HEK293 (cell line): ENCODE measurements around the gene PIK3C2B.
A peak's percentile ranks its signal among the peaks of the same experiment; 100 is the strongest.

ENCODE experiments used
- CTCF ChIA-PET: fragments of 350-600 bp; formaldehyde crosslinking; extraction: SDS; loops from one replicate; lab custom pipeline; 2021; ENCODE audit warnings: antibody characterized with exemption; lab: Yijun Ruan, JAX
- POLR2A ChIA-PET: fragments of 300-600 bp; formaldehyde crosslinking; extraction: SDS; loops from one replicate; lab custom pipeline; 2020; ENCODE audit warnings: antibody characterized with exemption, inconsistent platforms; lab: Yijun Ruan, JAX
- H3K27ac ChIP-seq: fragments of 200-500 bp; sonication (Bioruptor generic); 2 replicates; pipeline ENCODE4 v1.5.1; 2014; ENCODE audit warnings: low read depth, low read length, control low read depth, inconsistent platforms; ENCODE audit errors: extremely low read depth
- H3K36me3 ChIP-seq, 2 experiments: fragments of 200-500 bp in 1 of 2; sonication (Bioruptor generic) in 1 of 2; 1 replicate in 1 of 2; 2 replicates in 1 of 2; pipeline ENCODE4 v1.5.1; 2014 to 2017; ENCODE audit warnings: inconsistent platforms in 2 of 2, low read length in 2 of 2; ENCODE audit not compliant: control insufficient read depth in 2 of 2, insufficient read depth in 1 of 2
- H3K4me1 ChIP-seq: fragments of 200-500 bp; sonication (Bioruptor generic); 2 replicates; pipeline ENCODE4 v1.5.1; 2014; ENCODE audit warnings: mild to moderate bottlenecking, low read length, inconsistent platforms; ENCODE audit not compliant: control insufficient read depth, insufficient read depth
- H3K4me3 ChIP-seq: 2 replicates; pipeline ENCODE4 v1.5.1; 2011; ENCODE audit warnings: low read depth, mild to moderate bottlenecking, control low read depth, low read length, moderate library complexity
- H3K9me3 ChIP-seq: fragments of 200-500 bp; sonication (Bioruptor generic); 2 replicates; pipeline ENCODE4 v1.5.1; 2014; ENCODE audit warnings: low read depth, low read length, inconsistent platforms; ENCODE audit not compliant: control insufficient read depth, insufficient read depth
- BCL6B ChIP-seq: fragments of 450-650 bp; formaldehyde crosslinking; IDR thresholded peaks from 2 replicates; pipeline ENCODE4 v1.5.1; 2017; ENCODE audit warnings: missing biosample characterization, missing genetic modification characterization
- OSR2 ChIP-seq: fragments of 450-650 bp; formaldehyde crosslinking; IDR thresholded peaks from 2 replicates; pipeline ENCODE4 v1.5.1; 2016; ENCODE audit warnings: missing biosample characterization, missing genetic modification characterization
- PRDM10 ChIP-seq: fragments of 450-650 bp; formaldehyde crosslinking; IDR thresholded peaks from 2 replicates; pipeline ENCODE4 v1.5.1; 2016; ENCODE audit warnings: missing biosample characterization, missing genetic modification characterization
- SETDB1 ChIP-seq: IDR thresholded peaks from one replicate; pipeline ENCODE4 v1.6.1; 2017; ENCODE audit warnings: mild to moderate bottlenecking, low read length, moderate library complexity, mixed read lengths; ENCODE audit not compliant: insufficient read length
- ZFP41 ChIP-seq: fragments of 450-650 bp; formaldehyde crosslinking; IDR thresholded peaks from 2 replicates; pipeline ENCODE4 v1.5.1; 2016; ENCODE audit warnings: missing biosample characterization, missing genetic modification characterization, borderline replicate concordance
- ZNF133 ChIP-seq: fragments of 450-650 bp; formaldehyde crosslinking; IDR thresholded peaks from 2 replicates; pipeline ENCODE4 v1.5.1; 2016; ENCODE audit warnings: missing biosample characterization, missing genetic modification characterization
- ZNF175 ChIP-seq: fragments of 450-650 bp; formaldehyde crosslinking; IDR thresholded peaks from 2 replicates; pipeline ENCODE4 v1.5.1; 2016; ENCODE audit warnings: missing biosample characterization, missing genetic modification characterization
- ZNF223 ChIP-seq: fragments of 450-650 bp; formaldehyde crosslinking; IDR thresholded peaks from 2 replicates; pipeline ENCODE4 v1.5.1; 2016; ENCODE audit warnings: missing biosample characterization, missing genetic modification characterization
- ZNF24 ChIP-seq: fragments of 450-650 bp; formaldehyde crosslinking; IDR thresholded peaks from 2 replicates; pipeline ENCODE4 v1.5.1; 2016; ENCODE audit warnings: missing biosample characterization, missing genetic modification characterization
- ZNF350 ChIP-seq: fragments of 450-650 bp; formaldehyde crosslinking; IDR thresholded peaks from 2 replicates; pipeline ENCODE4 v1.5.0; 2017; ENCODE audit warnings: missing biosample characterization, mild to moderate bottlenecking, missing genetic modification characterization
- ZNF354C ChIP-seq: fragments of 450-650 bp; formaldehyde crosslinking; IDR thresholded peaks from 2 replicates; pipeline ENCODE4 v1.5.1; 2016; ENCODE audit warnings: missing biosample characterization, missing genetic modification characterization, low read depth, borderline replicate concordance
- ZNF391 ChIP-seq: fragments of 450-650 bp; formaldehyde crosslinking; IDR thresholded peaks from 2 replicates; pipeline ENCODE4 v1.5.1; 2016; ENCODE audit warnings: low read depth, missing biosample characterization, missing genetic modification characterization, borderline replicate concordance
- ZNF394 ChIP-seq: fragments of 450-650 bp; formaldehyde crosslinking; IDR thresholded peaks from 2 replicates; pipeline ENCODE4 v1.5.1; 2016; ENCODE audit warnings: missing biosample characterization, missing genetic modification characterization, mild to moderate bottlenecking, moderate library complexity, borderline replicate concordance
- ZNF398 ChIP-seq: fragments of 450-650 bp; formaldehyde crosslinking; IDR thresholded peaks from 2 replicates; pipeline ENCODE4 v1.5.1; 2017; ENCODE audit warnings: missing biosample characterization, missing genetic modification characterization
- ZNF501 ChIP-seq: fragments of 450-650 bp; formaldehyde crosslinking; IDR thresholded peaks from 2 replicates; pipeline ENCODE4 v1.5.1; 2016; ENCODE audit warnings: missing biosample characterization, missing genetic modification characterization
- ZNF571 ChIP-seq: fragments of 450-650 bp; formaldehyde crosslinking; IDR thresholded peaks from 2 replicates; pipeline ENCODE4 v1.5.0; 2017; ENCODE audit warnings: missing biosample characterization, missing genetic modification characterization
- ZNF585B ChIP-seq: fragments of 450-650 bp; formaldehyde crosslinking; IDR thresholded peaks from 2 replicates; pipeline ENCODE4 v1.5.1; 2016; ENCODE audit warnings: missing biosample characterization, missing genetic modification characterization
- ZNF654 ChIP-seq: fragments of 450-650 bp; formaldehyde crosslinking; IDR thresholded peaks from 2 replicates; pipeline ENCODE4 v1.5.1; 2016; ENCODE audit warnings: low read depth, missing biosample characterization, missing genetic modification characterization
- ZNF677 ChIP-seq: fragments of 450-650 bp; IDR thresholded peaks from 2 replicates; pipeline ENCODE4 v1.5.0; 2018; ENCODE audit warnings: missing biosample characterization, mild to moderate bottlenecking, missing genetic modification characterization, moderate library complexity
- ZNF777 ChIP-seq: fragments of 450-650 bp; formaldehyde crosslinking; IDR thresholded peaks from 2 replicates; pipeline ENCODE4 v1.5.1; 2017; ENCODE audit warnings: missing biosample characterization, missing genetic modification characterization, borderline replicate concordance

The PIK3C2B gene

GRCh38 chr1:204502241-204502640, 7.6 kb upstream of the PIK3C2B start (continued):
- no peak for TF ChIP-seq ZNF677 (tag by site-specific recombination)
- no peak for TF ChIP-seq ZNF777 (tag by site-specific recombination)
- no peak for TF ChIP-seq ZNF501 (tag by site-specific recombination)
- no peak for TF ChIP-seq OSR2 (tag by site-specific recombination)
- no peak for TF ChIP-seq ZNF24 (tag by site-specific recombination)
- no peak for TF ChIP-seq ZNF350 (tag by site-specific recombination)
- no peak for TF ChIP-seq ZNF391 (tag by site-specific recombination)

GRCh38 chr1:204499511-204500468, 5.2 kb upstream of the PIK3C2B start:
- Histone ChIP-seq H3K4me3 (no peak overlapping the region), H3K9me3 (no peaks in the 10 kb centered on the region), H3K4me1 (no peaks in the 10 kb centered on the region), H3K36me3 (no peaks in the 10 kb centered on the region), H3K27ac (no peak overlapping the region)
- TF ChIP-seq BCL6B = peak; percentile 49; the same call in 1 of the 2 replicates
- no peak for TF ChIP-seq ZNF394 (tag by site-specific recombination)
- no peak for TF ChIP-seq ZNF354C (tag by site-specific recombination)
- TF ChIP-seq PRDM10 = no peak
- no peak for TF ChIP-seq ZNF175
- no peak for TF ChIP-seq ZNF654 (tag by site-specific recombination)
- peak; percentile 24 for TF ChIP-seq SETDB1
- no peak for TF ChIP-seq ZNF398 (tag by site-specific recombination)
- POLR2A ChIA-PET = no interaction called here
- CTCF ChIA-PET = interaction anchor here (0.6 to 19.1 kb wide), 10 partner anchors 19 to 337 kb away, joined by 3 to 314 read pairs (median 6); no protein-coding TSS in a partner anchor

- Histone ChIP-seq H3K9me3 (no peaks in the 10 kb centered on the region), H3K4me3 (no peak overlapping the region), H3K4me1 (no peaks in the 10 kb centered on the region), H3K27ac (no peak overlapping the region), H3K36me3 (no peaks in the 10 kb centered on the region)
- no peak for TF ChIP-seq ZNF223 (tag by site-specific recombination)
- TF ChIP-seq OSR2 (tag by site-specific recombination) = no peak
- no peak for TF ChIP-seq ZFP41 (tag by site-specific recombination)
- TF ChIP-seq ZNF133 (tag by site-specific recombination) = no peak
- no peak for TF ChIP-seq ZNF571 (tag by site-specific recombination)
- no peak for TF ChIP-seq ZNF585B
- CTCF ChIA-PET = interaction anchor here (0.9 to 19.1 kb wide), 6 partner anchors 25 to 135 kb away, joined by 3 to 314 read pairs (median 12); no protein-coding TSS in a partner anchor
- POLR2A ChIA-PET = no interaction called here
Measured at GRCh38 chr1:204498981-204499380, 4.4 kb upstream of the PIK3C2B start.
